ENCODE data around the gene MKKS. TPM values are rescaled to one million over a fixed set of nuclear protein-coding genes. Genes with fewer than 3 reads are reported as not detected.

Gene MKKS
- total and polyA plus RNA-seq, 2 of the 13 experiments (the other 11 are each of a cell fraction or from before 2014, with no cell fraction given) = 26.7 to 34.5 TPM

- TF ChIP-seq, protein P1, sequence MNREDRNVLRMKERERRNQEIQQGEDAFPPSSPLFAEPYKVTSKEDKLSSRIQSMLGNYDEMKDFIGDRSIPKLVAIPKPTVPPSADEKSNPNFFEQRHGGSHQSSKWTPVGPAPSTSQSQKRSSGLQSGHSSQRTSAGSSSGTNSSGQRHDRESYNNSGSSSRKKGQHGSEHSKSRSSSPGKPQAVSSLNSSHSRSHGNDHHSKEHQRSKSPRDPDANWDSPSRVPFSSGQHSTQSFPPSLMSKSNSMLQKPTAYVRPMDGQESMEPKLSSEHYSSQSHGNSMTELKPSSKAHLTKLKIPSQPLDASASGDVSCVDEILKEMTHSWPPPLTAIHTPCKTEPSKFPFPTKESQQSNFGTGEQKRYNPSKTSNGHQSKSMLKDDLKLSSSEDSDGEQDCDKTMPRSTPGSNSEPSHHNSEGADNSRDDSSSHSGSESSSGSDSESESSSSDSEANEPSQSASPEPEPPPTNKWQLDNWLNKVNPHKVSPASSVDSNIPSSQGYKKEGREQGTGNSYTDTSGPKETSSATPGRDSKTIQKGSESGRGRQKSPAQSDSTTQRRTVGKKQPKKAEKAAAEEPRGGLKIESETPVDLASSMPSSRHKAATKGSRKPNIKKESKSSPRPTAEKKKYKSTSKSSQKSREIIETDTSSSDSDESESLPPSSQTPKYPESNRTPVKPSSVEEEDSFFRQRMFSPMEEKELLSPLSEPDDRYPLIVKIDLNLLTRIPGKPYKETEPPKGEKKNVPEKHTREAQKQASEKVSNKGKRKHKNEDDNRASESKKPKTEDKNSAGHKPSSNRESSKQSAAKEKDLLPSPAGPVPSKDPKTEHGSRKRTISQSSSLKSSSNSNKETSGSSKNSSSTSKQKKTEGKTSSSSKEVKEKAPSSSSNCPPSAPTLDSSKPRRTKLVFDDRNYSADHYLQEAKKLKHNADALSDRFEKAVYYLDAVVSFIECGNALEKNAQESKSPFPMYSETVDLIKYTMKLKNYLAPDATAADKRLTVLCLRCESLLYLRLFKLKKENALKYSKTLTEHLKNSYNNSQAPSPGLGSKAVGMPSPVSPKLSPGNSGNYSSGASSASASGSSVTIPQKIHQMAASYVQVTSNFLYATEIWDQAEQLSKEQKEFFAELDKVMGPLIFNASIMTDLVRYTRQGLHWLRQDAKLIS (CRISPR knock-in tag; IDR thresholded peaks at IDR 0.05) = no peak; the same call in none of the 2 replicates
- peak; percentile 55; the same call in 1 of the 2 replicates for TF ChIP-seq ZNF232 (CRISPR knock-in tag; IDR thresholded peaks at IDR 0.05; ENCODE audit: borderline replicate concordance)
- no peak for TF ChIP-seq TCF7L2 (IDR thresholded peaks at IDR 0.05; ENCODE audit: low read depth, low read length)
- TF ChIP-seq, protein P2, sequence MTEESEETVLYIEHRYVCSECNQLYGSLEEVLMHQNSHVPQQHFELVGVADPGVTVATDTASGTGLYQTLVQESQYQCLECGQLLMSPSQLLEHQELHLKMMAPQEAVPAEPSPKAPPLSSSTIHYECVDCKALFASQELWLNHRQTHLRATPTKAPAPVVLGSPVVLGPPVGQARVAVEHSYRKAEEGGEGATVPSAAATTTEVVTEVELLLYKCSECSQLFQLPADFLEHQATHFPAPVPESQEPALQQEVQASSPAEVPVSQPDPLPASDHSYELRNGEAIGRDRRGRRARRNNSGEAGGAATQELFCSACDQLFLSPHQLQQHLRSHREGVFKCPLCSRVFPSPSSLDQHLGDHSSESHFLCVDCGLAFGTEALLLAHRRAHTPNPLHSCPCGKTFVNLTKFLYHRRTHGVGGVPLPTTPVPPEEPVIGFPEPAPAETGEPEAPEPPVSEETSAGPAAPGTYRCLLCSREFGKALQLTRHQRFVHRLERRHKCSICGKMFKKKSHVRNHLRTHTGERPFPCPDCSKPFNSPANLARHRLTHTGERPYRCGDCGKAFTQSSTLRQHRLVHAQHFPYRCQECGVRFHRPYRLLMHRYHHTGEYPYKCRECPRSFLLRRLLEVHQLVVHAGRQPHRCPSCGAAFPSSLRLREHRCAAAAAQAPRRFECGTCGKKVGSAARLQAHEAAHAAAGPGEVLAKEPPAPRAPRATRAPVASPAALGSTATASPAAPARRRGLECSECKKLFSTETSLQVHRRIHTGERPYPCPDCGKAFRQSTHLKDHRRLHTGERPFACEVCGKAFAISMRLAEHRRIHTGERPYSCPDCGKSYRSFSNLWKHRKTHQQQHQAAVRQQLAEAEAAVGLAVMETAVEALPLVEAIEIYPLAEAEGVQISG (CRISPR knock-in tag; IDR thresholded peaks at IDR 0.05) = peak; percentile 96
- no peak; the same call in none of the 2 replicates for TF ChIP-seq HMG20B (CRISPR knock-in tag; conservative IDR thresholded peaks at IDR 0.05)
- TF ChIP-seq HMGXB4 (CRISPR knock-in tag; IDR thresholded peaks at IDR 0.05; ENCODE audit: borderline replicate concordance in 1 of 2, low read depth in 1 of 2) = peak; percentile 12 to 56; a peak in 3 of 4 replicates
- peak; percentile 99 for TF ChIP-seq MIXL1 (CRISPR knock-in tag; IDR thresholded peaks at IDR 0.05)
- TF ChIP-seq, protein P3, sequence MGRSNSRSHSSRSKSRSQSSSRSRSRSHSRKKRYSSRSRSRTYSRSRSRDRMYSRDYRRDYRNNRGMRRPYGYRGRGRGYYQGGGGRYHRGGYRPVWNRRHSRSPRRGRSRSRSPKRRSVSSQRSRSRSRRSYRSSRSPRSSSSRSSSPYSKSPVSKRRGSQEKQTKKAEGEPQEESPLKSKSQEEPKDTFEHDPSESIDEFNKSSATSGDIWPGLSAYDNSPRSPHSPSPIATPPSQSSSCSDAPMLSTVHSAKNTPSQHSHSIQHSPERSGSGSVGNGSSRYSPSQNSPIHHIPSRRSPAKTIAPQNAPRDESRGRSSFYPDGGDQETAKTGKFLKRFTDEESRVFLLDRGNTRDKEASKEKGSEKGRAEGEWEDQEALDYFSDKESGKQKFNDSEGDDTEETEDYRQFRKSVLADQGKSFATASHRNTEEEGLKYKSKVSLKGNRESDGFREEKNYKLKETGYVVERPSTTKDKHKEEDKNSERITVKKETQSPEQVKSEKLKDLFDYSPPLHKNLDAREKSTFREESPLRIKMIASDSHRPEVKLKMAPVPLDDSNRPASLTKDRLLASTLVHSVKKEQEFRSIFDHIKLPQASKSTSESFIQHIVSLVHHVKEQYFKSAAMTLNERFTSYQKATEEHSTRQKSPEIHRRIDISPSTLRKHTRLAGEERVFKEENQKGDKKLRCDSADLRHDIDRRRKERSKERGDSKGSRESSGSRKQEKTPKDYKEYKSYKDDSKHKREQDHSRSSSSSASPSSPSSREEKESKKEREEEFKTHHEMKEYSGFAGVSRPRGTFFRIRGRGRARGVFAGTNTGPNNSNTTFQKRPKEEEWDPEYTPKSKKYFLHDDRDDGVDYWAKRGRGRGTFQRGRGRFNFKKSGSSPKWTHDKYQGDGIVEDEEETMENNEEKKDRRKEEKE (IDR thresholded peaks at IDR 0.05) = no peak
- peak; percentile 74; the same call in 1 of the 2 replicates for TF ChIP-seq SMYD3 (CRISPR knock-in tag; IDR thresholded peaks at IDR 0.05)
- TF ChIP-seq ELF1 (CRISPR knock-in tag; IDR thresholded peaks at IDR 0.05) = peak; percentile 97
- TF ChIP-seq ZC3H4 (CRISPR knock-in tag; IDR thresholded peaks at IDR 0.05; ENCODE audit: borderline replicate concordance) = peak; percentile 88; the same call in 1 of the 2 replicates
- TF ChIP-seq AKAP8 (CRISPR knock-in tag; IDR thresholded peaks at IDR 0.05) = no peak
- TF ChIP-seq PAWR (CRISPR knock-in tag; IDR thresholded peaks at IDR 0.05; ENCODE audit: borderline replicate concordance) = no peak
- TF ChIP-seq FOXO1 (CRISPR knock-in tag; IDR thresholded peaks at IDR 0.05) = peak; percentile 74
- TF ChIP-seq NFE2L2 (IDR thresholded peaks at IDR 0.05; ENCODE audit: low read length) = no peak
Measured at GRCh38 chr20:10434832-10435812, 1.1 kb upstream of the MKKS start, which contains the start of gene SLX4IP (continued).

Data from HepG2 (cell line).